ENCODE measurements around the gene ZKSCAN2.
A peak's percentile ranks its signal among the peaks of the same experiment; 100 is the strongest.

Gene ZKSCAN2

DNA sequence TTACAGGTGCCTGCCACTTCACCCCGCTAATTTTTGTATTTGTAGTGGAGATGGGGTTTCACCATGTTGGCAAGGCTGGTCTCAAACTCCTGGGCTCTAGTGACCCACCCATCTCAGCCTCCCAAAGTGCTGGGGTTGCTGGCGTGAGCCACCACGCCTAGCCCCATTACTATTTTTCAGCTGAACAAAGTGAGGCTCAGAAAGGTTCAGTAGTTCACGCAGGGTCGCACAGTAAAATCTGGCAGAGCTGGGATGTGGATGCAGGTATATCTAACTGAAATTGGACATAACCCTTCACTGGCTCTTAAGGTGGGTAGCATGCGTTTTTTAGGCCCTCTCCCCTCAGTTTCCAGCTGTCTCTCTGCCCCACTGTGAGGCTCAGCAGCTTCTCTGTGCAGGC lies 33.7 kb downstream of the ZKSCAN2 start:
- DNase-seq, result no peak

DNA sequence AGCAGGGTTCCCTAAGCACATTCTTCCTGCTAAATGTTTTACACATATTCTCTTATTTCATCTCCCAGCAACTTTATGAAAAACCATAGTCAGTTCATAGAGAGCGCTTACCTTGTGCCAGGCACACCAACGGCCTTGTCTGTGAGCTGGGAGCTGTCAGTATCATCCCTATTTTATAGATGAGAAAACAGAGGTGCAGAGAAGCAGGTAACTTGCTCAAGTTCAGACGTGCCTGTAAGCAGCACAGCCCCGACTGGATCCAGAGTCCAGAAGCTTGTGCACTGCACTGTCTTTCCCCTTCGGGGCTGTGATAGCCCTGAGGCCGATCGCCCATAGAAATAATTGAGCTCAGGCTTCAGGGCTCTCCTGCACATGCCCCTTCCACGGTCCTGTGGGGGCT lies 34.7 kb downstream of the ZKSCAN2 start:
- no peak for DNase-seq

DNA sequence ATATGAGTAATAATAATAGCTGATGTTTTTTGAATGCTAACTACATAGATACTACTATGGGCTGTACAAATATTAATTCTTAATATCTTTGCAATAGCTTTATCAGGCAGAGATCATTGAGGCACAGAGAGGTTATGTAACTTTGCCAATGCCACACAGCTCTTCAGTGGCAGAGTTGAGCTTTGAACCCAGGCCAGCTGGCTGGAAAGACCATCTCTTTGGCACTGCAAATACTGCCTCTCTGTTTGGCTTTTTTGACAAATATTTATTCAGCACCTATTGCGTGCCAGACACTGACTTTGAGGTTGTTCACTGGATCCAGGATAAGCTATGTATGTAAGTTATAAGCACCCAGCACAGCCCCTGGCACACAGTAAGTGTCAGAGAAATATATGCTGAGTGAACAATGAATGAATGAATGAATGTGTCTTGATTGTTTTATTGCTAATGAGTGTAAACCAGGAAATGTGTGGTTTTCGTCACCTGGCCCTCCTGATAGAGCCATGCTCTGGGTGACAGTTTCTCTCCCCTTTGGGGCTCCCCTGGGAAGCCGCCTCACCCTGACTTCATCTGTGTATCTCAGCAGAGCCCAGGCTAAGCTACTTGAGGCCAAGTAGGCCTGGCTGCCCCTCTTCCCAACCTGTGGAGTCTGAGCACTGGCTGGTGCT lies 38.4 kb downstream of the ZKSCAN2 start:
- DNase-seq, result no peak

DNA sequence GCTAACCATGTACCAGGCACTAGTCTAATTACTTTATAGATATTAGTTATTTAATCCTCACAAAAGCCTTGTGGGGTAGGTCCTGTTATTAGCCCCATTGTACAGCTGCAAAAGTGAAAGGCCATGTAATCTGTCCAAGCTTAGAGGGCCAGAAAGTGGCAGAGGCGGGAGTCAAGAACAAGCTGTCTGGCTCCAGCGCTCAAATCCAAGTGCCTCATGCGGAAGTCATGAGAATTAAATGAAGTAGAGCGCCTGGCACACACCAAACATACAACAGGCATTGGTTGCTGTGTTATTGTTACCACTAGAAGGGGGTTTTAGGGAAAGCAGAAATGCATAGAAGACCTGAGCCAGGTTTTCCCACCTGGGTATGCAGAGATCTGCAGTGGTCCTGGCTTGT lies 39.7 kb downstream of the ZKSCAN2 start:
- no peak for DNase-seq

DNA sequence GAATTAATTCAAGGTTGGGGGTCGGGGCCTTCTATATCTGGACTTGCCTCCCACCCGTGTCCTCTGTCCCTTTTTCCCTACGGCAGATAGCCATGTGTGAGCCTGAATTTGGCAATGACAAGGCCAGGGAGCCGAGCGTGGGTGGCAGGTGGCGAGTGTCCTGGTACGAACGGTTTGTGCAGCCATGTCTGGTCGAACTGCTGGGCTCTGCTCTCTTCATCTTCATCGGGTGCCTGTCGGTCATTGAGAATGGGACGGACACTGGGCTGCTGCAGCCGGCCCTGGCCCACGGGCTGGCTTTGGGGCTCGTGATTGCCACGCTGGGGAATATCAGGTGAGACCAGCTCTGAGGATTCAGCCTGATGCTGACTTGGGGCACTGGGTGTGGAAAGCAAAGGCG lies 40.5 kb downstream of the ZKSCAN2 start:
- DNase-seq, result no peak

DNA sequence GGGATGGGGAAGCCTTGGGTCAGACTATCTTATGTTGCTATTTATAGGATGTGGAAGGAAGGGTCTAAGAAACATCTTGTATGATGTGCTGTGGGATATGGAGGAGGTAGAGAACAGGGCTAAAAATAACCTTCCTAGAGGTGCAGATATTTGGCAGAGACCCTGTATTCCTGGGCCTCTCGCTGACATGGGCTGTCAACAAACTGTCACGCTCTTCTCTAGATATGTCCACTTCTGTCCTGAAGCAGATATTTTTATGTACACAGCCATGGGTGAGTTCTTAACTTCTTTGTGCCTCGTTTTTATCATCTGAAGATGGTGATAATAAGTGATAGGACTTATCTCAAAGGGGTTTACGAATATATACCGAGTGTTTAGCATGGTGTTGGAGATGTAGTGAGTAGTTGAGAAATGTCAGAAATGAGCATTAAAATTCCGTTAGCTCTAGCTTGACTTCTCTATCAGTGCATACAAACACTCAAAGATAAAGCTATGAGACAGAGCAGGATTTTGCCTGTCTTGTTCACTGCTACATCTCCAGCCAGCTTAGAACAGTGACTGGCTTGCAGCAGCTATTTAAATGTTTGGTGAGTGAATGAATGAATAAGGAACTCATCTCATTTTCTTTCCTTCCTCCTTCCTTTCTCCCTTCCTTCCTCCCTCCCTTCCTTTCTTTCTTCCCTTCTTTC lies 43.8 kb downstream of the ZKSCAN2 start:
- DNase-seq, result no peak

DNA sequence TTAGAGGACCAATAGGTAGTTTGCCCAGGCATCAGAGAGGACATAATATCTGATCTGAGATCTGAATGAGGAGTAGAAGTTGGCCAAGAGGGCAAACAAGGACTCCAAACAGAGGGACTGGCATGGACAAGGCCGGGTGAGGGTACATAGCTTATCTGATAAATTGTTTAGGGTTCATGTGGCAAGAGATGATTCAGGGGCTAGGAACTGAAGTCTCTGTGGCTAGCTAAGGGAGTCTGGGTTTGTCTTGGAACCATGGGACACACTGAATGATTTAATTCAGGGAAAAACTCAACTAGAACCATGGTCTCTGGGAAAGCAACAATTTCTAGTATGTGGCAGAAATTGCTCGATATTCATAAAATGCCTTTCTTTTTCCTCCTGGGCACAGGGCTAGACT lies 45.0 kb downstream of the ZKSCAN2 start:
- no peak for DNase-seq

DNA sequence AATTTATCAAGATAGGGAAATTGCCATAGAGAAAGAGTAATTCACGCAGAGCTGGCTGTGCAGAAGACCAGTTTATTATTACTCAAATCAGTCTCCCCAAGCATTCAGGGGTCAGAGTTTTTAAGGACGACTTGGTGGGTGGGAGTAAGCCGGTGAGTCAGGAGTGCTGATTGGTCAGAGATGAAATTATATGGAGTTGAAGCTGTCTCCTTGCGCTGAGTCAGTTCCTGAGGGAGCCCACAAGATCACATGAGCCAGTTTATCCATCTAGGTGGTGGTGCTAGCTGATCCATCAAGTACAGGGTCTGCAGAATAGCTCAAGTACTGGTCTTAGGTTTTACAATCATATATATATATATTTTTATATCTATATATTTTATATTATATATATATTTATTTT lies 46.9 kb downstream of the ZKSCAN2 start:
- peak; percentile 83 for DNase-seq

DNA sequence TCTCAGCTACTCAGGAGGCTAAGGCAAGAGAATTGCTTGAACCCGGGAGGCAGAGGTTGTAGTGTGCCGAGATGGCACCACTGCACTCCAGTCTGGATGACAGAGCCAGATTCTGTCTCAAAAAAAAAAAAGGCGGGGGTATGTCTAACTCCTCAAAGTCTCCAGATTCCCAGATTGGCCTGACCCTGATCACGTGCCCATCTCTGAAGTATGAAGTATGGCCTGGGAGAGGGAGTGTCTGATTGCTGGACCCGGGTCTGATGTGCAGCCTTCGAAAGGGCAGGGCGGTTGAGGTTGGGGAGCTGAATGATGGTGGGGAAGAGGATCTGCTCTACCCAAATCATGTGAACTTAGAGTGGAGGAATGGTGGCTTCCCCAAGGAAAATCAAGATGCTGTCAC lies 58.2 kb downstream of the ZKSCAN2 start:
- no peak for DNase-seq

DNA sequence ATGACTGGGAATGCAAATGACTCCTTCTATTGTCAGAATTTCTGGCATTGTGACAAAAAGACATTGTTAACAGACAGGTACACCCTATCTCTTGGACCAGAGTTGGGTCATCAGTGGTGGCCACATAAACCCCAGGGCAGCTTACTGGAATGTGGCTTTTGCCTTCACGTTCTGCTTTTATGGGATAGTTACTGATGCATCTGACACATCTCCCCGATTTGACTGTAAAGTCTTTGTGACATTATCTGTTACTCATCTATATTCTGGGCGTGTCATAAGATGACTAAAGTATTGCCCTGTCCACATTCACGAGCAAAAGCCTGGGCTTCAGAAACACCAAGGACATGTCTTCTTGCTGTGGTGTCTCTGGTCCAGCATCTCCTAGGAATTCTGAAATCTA lies 59.6 kb downstream of the ZKSCAN2 start:
- no peak for DNase-seq

DNA sequence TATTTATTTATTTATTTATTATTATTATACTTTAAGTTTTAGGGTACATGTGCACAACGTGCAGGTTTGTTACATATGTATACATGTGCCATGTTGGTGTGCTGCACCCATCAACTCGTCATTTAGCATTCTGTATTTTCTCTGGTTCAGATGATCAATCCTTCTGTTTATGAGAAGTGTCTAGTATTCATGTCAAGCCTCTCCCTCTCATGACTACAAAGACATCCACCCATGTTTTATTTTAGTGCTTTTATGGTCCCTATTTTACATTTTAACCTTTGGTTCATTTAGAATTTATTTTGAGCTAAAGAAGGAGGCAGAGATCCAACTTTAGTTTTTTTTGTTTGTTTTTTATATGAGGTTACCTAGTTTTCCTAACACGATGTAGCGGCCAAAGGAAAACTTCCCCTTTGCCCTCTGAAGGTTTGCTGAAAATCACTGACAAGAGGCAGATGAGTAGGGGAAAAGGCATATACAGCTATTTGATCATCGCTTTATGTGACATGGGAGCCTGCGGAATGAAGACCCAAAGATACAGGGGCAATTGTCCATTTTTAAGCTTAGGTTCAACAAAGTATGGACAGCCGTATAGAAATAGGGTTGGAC lies 63.3 kb downstream of the ZKSCAN2 start:
- DNase-seq, result no peak

DNA sequence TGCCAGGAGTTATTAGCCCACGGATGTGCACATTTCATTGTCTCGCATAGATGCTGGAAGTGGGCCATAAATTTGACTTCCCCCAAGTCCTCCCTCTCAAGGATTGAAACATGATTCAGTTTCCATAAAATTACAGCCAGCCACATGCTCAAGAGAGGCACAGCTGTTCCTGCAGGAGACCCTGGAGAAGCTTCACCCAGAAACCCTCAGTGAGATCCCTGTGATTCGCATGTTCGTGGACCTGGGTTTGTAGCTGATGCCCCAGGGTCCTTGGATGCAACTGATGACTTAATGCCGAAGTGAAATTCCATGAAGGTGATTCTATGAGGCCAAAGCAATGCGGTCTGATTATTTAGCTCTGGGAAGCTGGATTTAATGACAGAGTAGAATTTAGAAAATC lies 65.5 kb downstream of the ZKSCAN2 start:
- DNase-seq, result no peak

DNA sequence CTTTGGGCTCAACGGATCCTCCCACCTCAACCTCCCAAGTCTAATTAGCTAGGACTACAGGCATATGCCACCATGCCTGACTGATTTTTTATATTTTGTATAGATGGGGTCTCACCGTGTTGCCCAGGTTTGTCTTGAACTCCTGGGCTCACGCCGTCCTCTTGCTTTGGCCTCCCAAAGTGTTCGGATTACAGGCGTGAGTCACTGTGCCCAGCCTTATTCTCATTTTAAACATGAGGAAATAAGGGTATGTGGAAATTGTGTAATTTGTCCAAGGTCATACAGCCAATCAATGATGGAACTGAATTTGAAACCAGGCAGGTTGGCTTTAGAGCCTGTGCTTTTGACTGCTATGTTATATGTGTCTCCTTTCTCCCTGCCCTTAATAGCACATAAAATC lies 68.3 kb downstream of the ZKSCAN2 start:
- DNase-seq, result no peak

DNA sequence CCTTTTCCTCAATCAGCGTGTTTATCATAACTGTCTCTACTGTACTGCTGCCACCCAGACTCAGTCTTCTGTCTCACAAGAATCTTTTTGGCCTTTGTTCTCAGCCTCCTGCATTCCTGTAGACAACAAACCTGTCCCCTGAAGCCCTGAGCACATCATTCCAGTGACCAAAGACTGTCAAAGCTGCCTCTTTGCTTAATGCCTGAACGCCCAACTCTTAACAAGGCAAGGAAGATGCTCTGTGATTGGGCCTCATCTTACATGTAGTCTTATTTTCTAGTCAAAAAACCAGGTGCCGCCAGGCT lies 70.2 kb downstream of the ZKSCAN2 start:
- no peak for DNase-seq
